Neutrophil (primary cell): ENCODE data around the gene GORASP1.

Experiments used
- H3K27ac ChIP-seq: fragments of 200-600 bp; sonication (generic); 2 replicates; pipeline ENCODE4 v1.5.1; 2016; ENCODE audit warnings: mild to moderate bottlenecking, moderate library complexity
- H3K27me3 ChIP-seq: fragments of 200-600 bp; sonication (generic); 2 replicates; pipeline ENCODE4 v1.6.0; 2016; ENCODE audit warnings: mild to moderate bottlenecking
- H3K36me3 ChIP-seq: fragments of 200-600 bp; sonication (generic); 2 replicates; pipeline ENCODE4 v1.5.1; 2017
- H3K4me1 ChIP-seq, 2 experiments: fragments of 200-600 bp in 1 of 2; sonication (generic) in 1 of 2; 1 replicate in 1 of 2; 2 replicates in 1 of 2; pipeline versions ENCODE4 v1.5.1 to v1.6.1; 2013 to 2016; ENCODE audit warnings: low read depth in 1 of 2, low read length in 1 of 2, mild to moderate bottlenecking in 1 of 2, moderate library complexity in 1 of 2; ENCODE audit not compliant: control insufficient read depth in 1 of 2, insufficient read depth in 1 of 2
- H3K4me3 ChIP-seq, 2 experiments: fragments of 200-600 bp in 1 of 2; sonication (generic) in 1 of 2; 1 replicate in 1 of 2; 2 replicates in 1 of 2; pipeline ENCODE4 v1.5.1; 2013 to 2016; ENCODE audit warnings: low read depth in 1 of 2, low read length in 1 of 2, mild to moderate bottlenecking in 1 of 2, moderate library complexity in 1 of 2
- H3K9me3 ChIP-seq: fragments of 200-600 bp; sonication (generic); 2 replicates; pipeline ENCODE4 v1.5.1; 2016
- CTCF ChIP-seq: fragments of 200-600 bp; sonication (generic); IDR thresholded peaks from 2 replicates; pipeline ENCODE4 v1.5.1; 2016; ENCODE audit warnings: antibody characterized with exemption

GORASP1 gene

GRCh38 chr3:39128951-39129350, 21.5 kb upstream of the GORASP1 start:
- no peaks in the 10 kb centered on the region for H3K36me3 ChIP-seq
- TF ChIP-seq CTCF = no peak
- H3K9me3 ChIP-seq = no peaks in the 10 kb centered on the region
- no peak overlapping the region for H3K27ac ChIP-seq
- H3K4me1 ChIP-seq = peaks cover 0 to 9% of the 10 kb centered on the region in 2 experiments
- H3K27me3 ChIP-seq = no peaks in the 10 kb centered on the region
- H3K4me3 ChIP-seq = no peak overlapping the region

- Histone ChIP-seq H3K36me3 (no peaks in the 10 kb centered on the region), H3K27me3 (no peaks in the 10 kb centered on the region), H3K27ac (no peak overlapping the region), H3K4me3 (no peak overlapping the region), H3K9me3 (no peaks in the 10 kb centered on the region), H3K4me1 (peaks cover 0 to 9% of the 10 kb centered on the region in 2 experiments)
- no peak for TF ChIP-seq CTCF
Measured at GRCh38 chr3:39127908-39128304, 20.5 kb upstream of the GORASP1 start.

GRCh38 chr3:39127269-39127907, 20.0 kb upstream of the GORASP1 start:
- H3K27me3 ChIP-seq = no peaks in the 10 kb centered on the region
- no peaks in the 10 kb centered on the region for H3K36me3 ChIP-seq
- TF ChIP-seq CTCF = no peak
- H3K27ac ChIP-seq = peak overlapping the region; percentile 15
- no peak overlapping the region for H3K4me3 ChIP-seq
- H3K4me1 ChIP-seq = peaks cover 0 to 9% of the 10 kb centered on the region in 2 experiments
- H3K9me3 ChIP-seq = no peaks in the 10 kb centered on the region

- H3K36me3 ChIP-seq = no peaks in the 10 kb centered on the region
- H3K9me3 ChIP-seq = no peaks in the 10 kb centered on the region
- H3K4me3 ChIP-seq = no peak overlapping the region
- no peaks in the 10 kb centered on the region for H3K27me3 ChIP-seq
- H3K4me1 ChIP-seq = peaks cover 0 to 9% of the 10 kb centered on the region in 2 experiments
- H3K27ac ChIP-seq = peak overlapping the region; percentile 15
- no peak for TF ChIP-seq CTCF
Measured at GRCh38 chr3:39126532-39127071, 19.2 kb upstream of the GORASP1 start.

GRCh38 chr3:39125841-39126500, 18.5 kb upstream of the GORASP1 start:
- peaks cover 0 to 9% of the 10 kb centered on the region in 2 experiments for H3K4me1 ChIP-seq
- no peak overlapping the region for H3K4me3 ChIP-seq
- no peak overlapping the region for H3K27ac ChIP-seq
- H3K9me3 ChIP-seq = no peaks in the 10 kb centered on the region
- no peak for TF ChIP-seq CTCF
- no peaks in the 10 kb centered on the region for H3K27me3 ChIP-seq
- no peaks in the 10 kb centered on the region for H3K36me3 ChIP-seq
